Gastroesophageal sphincter (tissue), 3 donors: Measurements from ENCODE around the gene CDIP1.

Source experiments
- EP300 ChIP-seq: sonication (generic); formaldehyde crosslinking; IDR thresholded peaks from one replicate; pipeline ENCODE4 v1.6.1; 2017; ENCODE audit warnings: antibody characterized with exemption, mild to moderate bottlenecking
- POLR2A ChIP-seq, 2 donors: fragments of 450-650 bp; IDR thresholded peaks; one replicate each; pipeline ENCODE4 v1.6.1; 2017; ENCODE audit warnings: antibody characterized with exemption in 2 of 2, mild to moderate bottlenecking in 2 of 2, moderate library complexity in 1 of 2
- POLR2AphosphoS5 ChIP-seq: sonication (generic); formaldehyde crosslinking; IDR thresholded peaks from one replicate; pipeline ENCODE4 v1.6.1; 2017; ENCODE audit warnings: antibody characterized with exemption
- TF ChIP-seq, protein P1 (sequence below), 4 experiments: fragments of 200-600 bp in 2 of 4; fragments of 450-650 bp in 2 of 4; sonication (generic) in 1 of 4; IDR thresholded peaks; one replicate each; pipeline ENCODE4 v1.5.1; 2017 to 2019; ENCODE audit warnings: antibody characterized with exemption in 4 of 4, mild to moderate bottlenecking in 2 of 4, moderate library complexity in 2 of 4

DNA sequence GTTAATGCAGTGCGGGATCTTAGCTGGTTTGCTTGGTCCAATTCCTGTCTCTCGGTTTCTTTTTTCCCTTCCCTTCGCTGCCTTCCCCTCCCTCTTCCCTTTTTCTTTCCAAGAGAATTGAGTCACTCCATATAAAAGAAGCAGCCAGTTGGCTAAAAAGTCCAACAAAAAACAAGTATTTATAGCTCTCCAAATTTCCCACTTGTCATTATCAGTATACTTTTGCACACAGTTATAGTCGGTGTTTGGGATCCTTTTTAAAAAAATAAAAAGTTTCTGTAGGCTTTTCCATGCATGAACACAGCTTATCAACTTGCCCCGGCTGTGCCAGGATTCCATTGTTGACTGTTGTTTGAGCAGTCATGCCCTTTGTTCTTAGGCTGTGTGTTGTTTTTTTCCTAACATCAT lies 37.5 kb downstream of the CDIP1 start:
- TF ChIP-seq, protein P1, sequence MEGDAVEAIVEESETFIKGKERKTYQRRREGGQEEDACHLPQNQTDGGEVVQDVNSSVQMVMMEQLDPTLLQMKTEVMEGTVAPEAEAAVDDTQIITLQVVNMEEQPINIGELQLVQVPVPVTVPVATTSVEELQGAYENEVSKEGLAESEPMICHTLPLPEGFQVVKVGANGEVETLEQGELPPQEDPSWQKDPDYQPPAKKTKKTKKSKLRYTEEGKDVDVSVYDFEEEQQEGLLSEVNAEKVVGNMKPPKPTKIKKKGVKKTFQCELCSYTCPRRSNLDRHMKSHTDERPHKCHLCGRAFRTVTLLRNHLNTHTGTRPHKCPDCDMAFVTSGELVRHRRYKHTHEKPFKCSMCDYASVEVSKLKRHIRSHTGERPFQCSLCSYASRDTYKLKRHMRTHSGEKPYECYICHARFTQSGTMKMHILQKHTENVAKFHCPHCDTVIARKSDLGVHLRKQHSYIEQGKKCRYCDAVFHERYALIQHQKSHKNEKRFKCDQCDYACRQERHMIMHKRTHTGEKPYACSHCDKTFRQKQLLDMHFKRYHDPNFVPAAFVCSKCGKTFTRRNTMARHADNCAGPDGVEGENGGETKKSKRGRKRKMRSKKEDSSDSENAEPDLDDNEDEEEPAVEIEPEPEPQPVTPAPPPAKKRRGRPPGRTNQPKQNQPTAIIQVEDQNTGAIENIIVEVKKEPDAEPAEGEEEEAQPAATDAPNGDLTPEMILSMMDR (IDR thresholded peaks at IDR 0.05): no peak
- TF ChIP-seq POLR2AphosphoS5: peak; percentile 11
- TF ChIP-seq POLR2A (IDR thresholded peaks at IDR 0.05): no peak
- TF ChIP-seq EP300: no peak
